ENCODE measurements around the gene RB1.
"Not testable (repeated sequence)": the region's sequence is repeated elsewhere in the genome, so short reads cannot be mapped to it uniquely, and the experiment has no call there.

The RB1 gene

GRCh38 chr13:48426052-48426451 lies 122.5 kb downstream of the RB1 start:
- Histone ChIP-seq H3K27ac (no peak overlapping the region), H3K36me3 (replicated peaks) (no peaks in the 10 kb centered on the region), H3K4me3 (ENCODE audit: low read depth, low read length) (no peak overlapping the region), H3K27me3 (replicated peaks) (no peaks in the 10 kb centered on the region)
- no peak for TF ChIP-seq CTCF (IDR thresholded peaks at IDR 0.05; ENCODE audit: low read depth, low read length, missing control alignments)
- in situ Hi-C loops (cut with HindIII; ENCODE audit: low pct_ligation_motif_present, low sequenced_read_pairs): no loop called here
- no peak for DNase-seq

- DNase-seq; H3K27ac ChIP-seq; H3K4me3 ChIP-seq (ENCODE audit: low read depth, low read length); H3K27me3 ChIP-seq (replicated peaks); in situ Hi-C loops (cut with HindIII; ENCODE audit: low pct_ligation_motif_present, low sequenced_read_pairs); H3K36me3 ChIP-seq (replicated peaks): not testable (repeated sequence)
Measured at GRCh38 chr13:48426755-48427298, 123.3 kb downstream of the RB1 start.

GRCh38 chr13:48429036-48429435 lies 125.5 kb downstream of the RB1 start:
- H3K4me3 ChIP-seq (ENCODE audit: low read depth, low read length): no peak overlapping the region

GRCh38 chr13:48429886-48430285 lies 126.3 kb downstream of the RB1 start:
- H3K4me3 ChIP-seq (ENCODE audit: low read depth, low read length): no peak overlapping the region
- in situ Hi-C loops (cut with HindIII; ENCODE audit: low pct_ligation_motif_present, low sequenced_read_pairs): no loop called here
- no peak for DNase-seq
- H3K27me3 ChIP-seq (replicated peaks): no peaks in the 10 kb centered on the region
- no peak for TF ChIP-seq CTCF (IDR thresholded peaks at IDR 0.05; ENCODE audit: low read depth, low read length, missing control alignments)
- no peaks in the 10 kb centered on the region for H3K36me3 ChIP-seq (replicated peaks)
- no peak overlapping the region for H3K27ac ChIP-seq

More at GRCh38 chr13:48429036-48429435, 125.5 kb downstream of the RB1 start:
- TF ChIP-seq CTCF (IDR thresholded peaks at IDR 0.05; ENCODE audit: low read depth, low read length, missing control alignments): no peak
- DNase-seq: no peak
- no peaks in the 10 kb centered on the region for H3K36me3 ChIP-seq (replicated peaks)
- in situ Hi-C loops (cut with HindIII; ENCODE audit: low pct_ligation_motif_present, low sequenced_read_pairs): no loop called here
- H3K27ac ChIP-seq: no peak overlapping the region
- H3K27me3 ChIP-seq (replicated peaks): no peaks in the 10 kb centered on the region

- in situ Hi-C loops (cut with HindIII; ENCODE audit: low pct_ligation_motif_present, low sequenced_read_pairs): no loop called here
- no peaks in the 10 kb centered on the region for H3K36me3 ChIP-seq (replicated peaks)
- DNase-seq: no peak
- H3K4me3 ChIP-seq (ENCODE audit: low read depth, low read length): no peak overlapping the region
- TF ChIP-seq CTCF (IDR thresholded peaks at IDR 0.05; ENCODE audit: low read depth, low read length, missing control alignments): no peak
- H3K27ac ChIP-seq: peak overlapping the region; percentile 56
- H3K27me3 ChIP-seq (replicated peaks): no peaks in the 10 kb centered on the region
Measured at GRCh38 chr13:48431431-48431830, 127.9 kb downstream of the RB1 start.

- DNase-seq: no peak
- no peak overlapping the region for H3K4me3 ChIP-seq (ENCODE audit: low read depth, low read length)
- H3K27ac ChIP-seq: peak overlapping the region; percentile 56
- no peaks in the 10 kb centered on the region for H3K27me3 ChIP-seq (replicated peaks)
- no peak for TF ChIP-seq CTCF (IDR thresholded peaks at IDR 0.05; ENCODE audit: low read depth, low read length, missing control alignments)
- in situ Hi-C loops (cut with HindIII; ENCODE audit: low pct_ligation_motif_present, low sequenced_read_pairs): no loop called here
- H3K36me3 ChIP-seq (replicated peaks): no peaks in the 10 kb centered on the region
Measured at GRCh38 chr13:48431987-48432615, 128.6 kb downstream of the RB1 start.
